Fibroblast of upper back skin (primary cell): ENCODE data around the gene BRF1.

ENCODE experiments used
- DNase-seq: peaks from one replicate; pipeline ENCODE4 v3.0.0-alpha.2; 2013

BRF1 gene

GRCh38 chr14:105257464-105257863 lies 43.3 kb downstream of the BRF1 start:
- no peak for DNase-seq

- DNase-seq: no peak
These were observed 44.4 kb downstream of the BRF1 start for GRCh38 chr14:105256292-105256960.

- peak; percentile 38 for DNase-seq
These were observed 45.7 kb downstream of the BRF1 start for GRCh38 chr14:105255021-105255507.

GRCh38 chr14:105253329-105253682 lies 47.5 kb downstream of the BRF1 start:
- DNase-seq: no peak

GRCh38 chr14:105252552-105253328 lies 48.1 kb downstream of the BRF1 start:
- no peak for DNase-seq

- DNase-seq: no peak
These were observed 48.9 kb downstream of the BRF1 start for GRCh38 chr14:105251920-105252319.

- no peak for DNase-seq
These were observed 49.8 kb downstream of the BRF1 start for GRCh38 chr14:105250986-105251385.

GRCh38 chr14:105250008-105250366 lies 50.8 kb downstream of the BRF1 start:
- DNase-seq: no peak

- DNase-seq: peak; percentile 17
These were observed 51.4 kb downstream of the BRF1 start for GRCh38 chr14:105249182-105250007.

- peak; percentile 75 for DNase-seq
These were observed 52.2 kb downstream of the BRF1 start, which contains the start of gene BTBD6 for GRCh38 chr14:105248368-105249181. Gene BTBD6, plus strand, starts transcription at chr14:105248533. Its CDS starts 179 bp downstream, at chr14:105248712.

- DNase-seq: no peak
These were observed 53.0 kb downstream of the BRF1 start for GRCh38 chr14:105247715-105248367.

- DNase-seq: no peak
These were observed 53.8 kb downstream of the BRF1 start for GRCh38 chr14:105247026-105247425.

GRCh38 chr14:105244334-105244733 lies 56.5 kb downstream of the BRF1 start:
- DNase-seq: no peak

GRCh38 chr14:105241641-105242040 lies 59.2 kb downstream of the BRF1 start:
- DNase-seq: no peak

- DNase-seq: no peak
These were observed 59.8 kb downstream of the BRF1 start for GRCh38 chr14:105240811-105241576.

GRCh38 chr14:105229099-105229655 lies 71.6 kb downstream of the BRF1 start:
- DNase-seq: no peak

- DNase-seq: no peak
These were observed 72.2 kb downstream of the BRF1 start for GRCh38 chr14:105228562-105228961.

- no peak for DNase-seq
These were observed 73.5 kb downstream of the BRF1 start for GRCh38 chr14:105227346-105227745.

- DNase-seq: no peak
These were observed 74.6 kb downstream of the BRF1 start for GRCh38 chr14:105226198-105226597.

GRCh38 chr14:105224845-105225570 lies 75.8 kb downstream of the BRF1 start:
- DNase-seq: no peak
